Psoas muscle (tissue), 8 donors: ENCODE measurements around the gene TRPV3. TPM values are rescaled to one million over a fixed set of nuclear protein-coding genes. Genes with fewer than 3 reads are reported as not detected.

Experiments used
- ATAC-seq, 4 donors: fragments of 200-7000 bp; cut with Tn5 transposase; one replicate each; pipeline ENCODE4 v1.9.1; 2020; ENCODE audit warnings: moderate library complexity in 3 of 4, mild to moderate bottlenecking in 2 of 4
- DNase-seq, 2 donors: peaks; one replicate each; pipeline ENCODE4 v3.0.0-alpha.2; 2020
- H3K27ac ChIP-seq: fragments of 200-600 bp; one replicate; pipeline ENCODE4 v1.8.0; 2022
- H3K27me3 ChIP-seq, 3 donors: fragments of 200-600 bp in 1 of 3; one replicate each; pipeline versions ENCODE4 v1.6.1 to v1.8.0; 2013 to 2022; ENCODE audit warnings: low read length in 2 of 3, mild to moderate bottlenecking in 2 of 3, moderate library complexity in 1 of 3; ENCODE audit not compliant: insufficient read depth in 3 of 3
- H3K36me3 ChIP-seq, 2 donors: fragments of 200-600 bp in 1 of 2; one replicate each; pipeline versions ENCODE4 v1.6.1 to v1.8.0; 2013 to 2022; ENCODE audit warnings: low read depth in 1 of 2, mild to moderate bottlenecking in 1 of 2, moderate library complexity in 1 of 2; ENCODE audit not compliant: insufficient read depth in 1 of 2
- H3K4me1 ChIP-seq: fragments of 200-600 bp; one replicate; pipeline ENCODE4 v1.8.0; 2022
- H3K4me3 ChIP-seq: fragments of 200-600 bp; one replicate; pipeline ENCODE4 v1.8.0; 2022; ENCODE audit warnings: mild to moderate bottlenecking
- H3K9me3 ChIP-seq: fragments of 200-600 bp; one replicate; pipeline ENCODE4 v1.8.0; 2022
- WGBS, 3 donors: extraction: QIAGEN DNeasy Blood & Tissue Kit; methylation state at CpG; one replicate each; pipeline versions ENCODE4 v1.1.6 to v1.1.7; 2013; 5-methylcytosine and 5-hydroxymethylcytosine counted together
- intact Hi-C, 2 donors: fragments of 100-400 bp; cut with DNase I; formaldehyde crosslinking; loops; one replicate each; pipeline versions ENCODE4 v1.11.0 to v1.14.2; 2022
- polyA plus RNA-seq, 3 donors: library from polyadenylated mRNA; stranded (reverse); fragments of 200-250 nt; gene quantifications; one replicate each; pipeline ENCODE4 v1.2.3, GENCODE V29; 2013
- total RNA-seq, 4 donors: library from RNA; stranded (reverse); fragmentation: NEBNext Ultra II Directional in 2 of 4; extraction: Animal tissue kit (Norgen Biotek cat#: 25700) in 2 of 4; gene quantifications; one replicate each; pipeline versions ENCODE4 v1.2.1 to v1.2.4, GENCODE V29; 2021 to 2023
- TF ChIP-seq, protein P1 (sequence below): fragments of 200-600 bp; IDR thresholded peaks from one replicate; pipeline ENCODE4 v1.8.0; 2022; ENCODE audit warnings: antibody characterized with exemption
- donor health status: healthy with polysubstance abuse.
- donor health status: DM: no; HTN: no; CAD: no; lungs with moderate emphysema.
- donor health status: Bipolar disorder and iron deficiency.
- donor health status: healthy.
- donor health status: DM: yes; HTN: yes; CAD: no.
- donor health status: DM: no; HTN: no; CAD: no.
- donor health status: DM: no; HTN: no; CAD: no.
- donor health status: DM: yes; HTN: yes; CAD: no.

TRPV3 gene
- total and polyA plus RNA-seq, 7 donors, result 0.32 to 10.1 (median 0.71) TPM

GRCh38 chr17:3555189-3555796 is 2.3 kb downstream of the TRPV3 start:
- ATAC-seq (no peak), DNase-seq (no peak)
- no peaks in the 10 kb centered on the region for H3K27me3 ChIP-seq
- TF ChIP-seq, protein P1, sequence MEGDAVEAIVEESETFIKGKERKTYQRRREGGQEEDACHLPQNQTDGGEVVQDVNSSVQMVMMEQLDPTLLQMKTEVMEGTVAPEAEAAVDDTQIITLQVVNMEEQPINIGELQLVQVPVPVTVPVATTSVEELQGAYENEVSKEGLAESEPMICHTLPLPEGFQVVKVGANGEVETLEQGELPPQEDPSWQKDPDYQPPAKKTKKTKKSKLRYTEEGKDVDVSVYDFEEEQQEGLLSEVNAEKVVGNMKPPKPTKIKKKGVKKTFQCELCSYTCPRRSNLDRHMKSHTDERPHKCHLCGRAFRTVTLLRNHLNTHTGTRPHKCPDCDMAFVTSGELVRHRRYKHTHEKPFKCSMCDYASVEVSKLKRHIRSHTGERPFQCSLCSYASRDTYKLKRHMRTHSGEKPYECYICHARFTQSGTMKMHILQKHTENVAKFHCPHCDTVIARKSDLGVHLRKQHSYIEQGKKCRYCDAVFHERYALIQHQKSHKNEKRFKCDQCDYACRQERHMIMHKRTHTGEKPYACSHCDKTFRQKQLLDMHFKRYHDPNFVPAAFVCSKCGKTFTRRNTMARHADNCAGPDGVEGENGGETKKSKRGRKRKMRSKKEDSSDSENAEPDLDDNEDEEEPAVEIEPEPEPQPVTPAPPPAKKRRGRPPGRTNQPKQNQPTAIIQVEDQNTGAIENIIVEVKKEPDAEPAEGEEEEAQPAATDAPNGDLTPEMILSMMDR, result no peak
- H3K36me3 ChIP-seq, result no peaks in the 10 kb centered on the region
- WGBS, 3 donors, result 88 to 92% (median 88%) methylated on average over 10 of the region's 10 CpGs
- H3K4me3 ChIP-seq, result no peak overlapping the region
- H3K4me1 ChIP-seq, result no peaks in the 10 kb centered on the region
- H3K9me3 ChIP-seq, result no peaks in the 10 kb centered on the region
- no peak overlapping the region for H3K27ac ChIP-seq
- intact Hi-C loops, result no loop called here

DNA sequence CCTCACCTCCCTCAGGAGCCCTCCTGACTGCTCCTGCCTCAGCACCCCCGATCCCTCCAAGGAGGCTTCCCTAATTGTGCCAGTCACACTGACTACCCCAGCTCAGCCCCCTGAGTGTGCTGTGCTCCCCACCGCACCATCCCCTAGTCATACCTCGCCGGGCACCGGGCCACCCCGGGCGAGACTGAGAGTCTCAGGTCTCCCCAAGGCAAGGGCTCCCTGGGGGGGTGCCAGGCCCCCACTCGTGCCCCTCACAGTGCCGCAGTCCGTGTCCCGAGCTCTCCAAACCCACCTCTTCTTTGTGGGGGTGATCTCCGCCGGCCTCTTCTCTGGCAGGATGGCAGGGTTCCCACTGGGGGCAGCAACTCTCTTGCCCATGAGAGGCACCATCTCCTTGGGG is 3.2 kb downstream of the TRPV3 start:
- Histone ChIP-seq H3K4me3 (no peak overlapping the region), H3K27me3 (no peaks in the 10 kb centered on the region), H3K4me1 (no peaks in the 10 kb centered on the region), H3K27ac (no peak overlapping the region), H3K9me3 (no peaks in the 10 kb centered on the region), H3K36me3 (no peaks in the 10 kb centered on the region)
- DNase-seq (no peak), ATAC-seq (no peak)
- intact Hi-C loops, result no loop called here
- TF ChIP-seq, protein P1, result no peak
- WGBS, 3 donors, result 89 to 96% (median 91%) methylated on average over 13 of the region's 13 CpGs

- ATAC-seq, result no peak
- Histone ChIP-seq H3K4me3 (no peak overlapping the region), H3K27ac (no peak overlapping the region), H3K9me3 (no peaks in the 10 kb centered on the region), H3K4me1 (no peaks in the 10 kb centered on the region), H3K36me3 (no peaks in the 10 kb centered on the region), H3K27me3 (no peaks in the 10 kb centered on the region)
- TF ChIP-seq, protein P1, result no peak
- intact Hi-C loops, result no loop called here
- DNase-seq, result no peak
- 83 to 87% (median 86%) methylated on average over 17 to 21 of the region's 21 CpGs for WGBS, 3 donors
These were observed 3.9 kb downstream of the TRPV3 start for GRCh38 chr17:3553419-3554401.

GRCh38 chr17:3552916-3553315 is 4.7 kb downstream of the TRPV3 start:
- no peak for DNase-seq
- ATAC-seq, result no peak
- Histone ChIP-seq H3K36me3 (no peaks in the 10 kb centered on the region), H3K4me3 (no peak overlapping the region), H3K27me3 (no peaks in the 10 kb centered on the region), H3K9me3 (no peaks in the 10 kb centered on the region), H3K27ac (no peak overlapping the region), H3K4me1 (no peaks in the 10 kb centered on the region)
- TF ChIP-seq, protein P1, result no peak
- 82 to 92% (median 87%) methylated on average over 7 of the region's 7 CpGs for WGBS, 3 donors
- intact Hi-C loops, result no loop called here
